Stimulated activated effector memory CD8-positive, alpha-beta T cell treated with anti-CD3 and anti-CD28 coated beads, Interleukin-12 subunit alpha, Interleukin-12 subunit beta, amount 100 ng/mL, for 72 hours (primary cell): ENCODE measurements around the gene MOGAT3.

Experiments
- ATAC-seq: fragments of 150-1000 bp; cut with Tn5 transposase; 2 replicates; pipeline ENCODE4 v1.10.0; 2021
- DNase-seq, 2 donors: peaks; one replicate each; pipeline ENCODE4 v3.0.0; 2021 to 2022; ENCODE audit warnings: low spot score in 2 of 2
- H3K27ac Mint-ChIP-seq: one replicate; pipeline ENCODE4 v1.8.0; 2022; ENCODE audit warnings: mild to moderate bottlenecking, mixed read lengths
- H3K36me3 Mint-ChIP-seq: one replicate; pipeline ENCODE4 v1.8.0; 2022; ENCODE audit warnings: mild to moderate bottlenecking, mixed read lengths
- H3K4me1 Mint-ChIP-seq: one replicate; pipeline ENCODE4 v1.8.0; 2022; ENCODE audit warnings: mixed read lengths
- H3K4me3 Mint-ChIP-seq: one replicate; pipeline ENCODE4 v1.8.0; 2022; ENCODE audit warnings: mild to moderate bottlenecking, mixed read lengths
- H3K9me3 Mint-ChIP-seq: one replicate; pipeline ENCODE4 v1.8.0; 2022; ENCODE audit warnings: mixed read lengths

The MOGAT3 gene

GRCh38 chr7:101237206-101238067 is 36.6 kb upstream of the MOGAT3 start, which contains the start of gene CLDN15:
TSS of gene CLDN15 (minus strand) at chr7:101237802. CDS start at chr7:101237581, 221 bp downstream.
- ATAC-seq (no peak), DNase-seq (no peak)
- H3K9me3 Mint-ChIP-seq, result no peaks in the 10 kb centered on the region
- H3K4me1 Mint-ChIP-seq, result peaks cover 12% of the 10 kb centered on the region
- H3K27ac Mint-ChIP-seq, result peak within 1 kb of the TSS; percentile 52
- peaks cover 41% of the 10 kb centered on the region for H3K36me3 Mint-ChIP-seq
- H3K4me3 Mint-ChIP-seq, result no peak within 1 kb of the TSS

GRCh38 chr7:101236292-101236835 is 35.5 kb upstream of the MOGAT3 start:
- Mint-ChIP-seq H3K36me3 (peaks cover 39% of the 10 kb centered on the region), H3K4me3 (no peak overlapping the region), H3K4me1 (peaks cover 12% of the 10 kb centered on the region), H3K27ac (no peak overlapping the region), H3K9me3 (no peaks in the 10 kb centered on the region)
- DNase-seq, result no peak
- no peak for ATAC-seq

- no peak for ATAC-seq
- Mint-ChIP-seq H3K36me3 (peaks cover 35% of the 10 kb centered on the region), H3K4me3 (no peak overlapping the region), H3K4me1 (peaks cover 13% of the 10 kb centered on the region), H3K9me3 (no peaks in the 10 kb centered on the region), H3K27ac (no peak overlapping the region)
- no peak for DNase-seq
Observed at GRCh38 chr7:101235522-101235921, 34.7 kb upstream of the MOGAT3 start.

GRCh38 chr7:101235050-101235449 is 34.2 kb upstream of the MOGAT3 start:
- H3K4me1 Mint-ChIP-seq, result peaks cover 14% of the 10 kb centered on the region
- no peak overlapping the region for H3K4me3 Mint-ChIP-seq
- ATAC-seq, result no peak
- no peaks in the 10 kb centered on the region for H3K9me3 Mint-ChIP-seq
- H3K36me3 Mint-ChIP-seq, result peaks cover 34% of the 10 kb centered on the region
- peak overlapping the region; percentile 50 for H3K27ac Mint-ChIP-seq
- DNase-seq, result no peak

- no peak for DNase-seq
- H3K9me3 Mint-ChIP-seq, result no peaks in the 10 kb centered on the region
- peak overlapping the region; percentile 50 for H3K27ac Mint-ChIP-seq
- H3K36me3 Mint-ChIP-seq, result peaks cover 29% of the 10 kb centered on the region
- ATAC-seq, result no peak
- no peak overlapping the region for H3K4me3 Mint-ChIP-seq
- peaks cover 14% of the 10 kb centered on the region for H3K4me1 Mint-ChIP-seq
Observed at GRCh38 chr7:101234636-101235035, 33.8 kb upstream of the MOGAT3 start.

DNA sequence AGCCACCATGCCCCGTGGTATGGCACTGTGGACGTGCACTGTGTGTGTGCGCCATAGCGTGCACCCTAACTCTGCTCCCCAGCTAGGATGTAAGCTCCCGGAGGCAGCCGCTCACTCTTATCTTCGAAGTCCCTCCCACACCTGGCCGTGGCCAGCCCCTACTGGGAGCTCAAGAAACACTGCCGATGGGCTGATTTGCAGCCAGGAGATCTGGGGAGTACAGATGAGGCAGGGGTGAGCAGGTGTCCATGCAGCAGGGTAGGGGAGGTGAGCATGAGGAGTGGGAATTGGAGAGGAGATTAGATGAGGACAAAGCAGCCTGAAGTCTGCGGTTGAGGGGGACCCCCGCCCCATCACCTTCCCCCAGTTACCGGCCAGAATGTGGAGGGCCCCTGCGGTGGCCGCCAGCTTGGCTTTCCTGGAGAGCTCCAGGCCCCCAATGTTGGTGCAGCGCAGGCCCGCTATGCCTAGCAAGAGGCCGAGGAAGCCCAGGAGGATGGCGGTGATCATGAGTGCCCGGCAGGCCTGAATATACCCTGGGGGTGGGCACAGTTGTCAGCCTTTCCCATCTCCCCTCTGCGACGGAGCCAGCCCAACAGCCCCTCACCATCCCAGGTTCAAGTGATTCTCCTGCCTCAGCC is 33.2 kb upstream of the MOGAT3 start:
- Mint-ChIP-seq H3K4me1 (peaks cover 14% of the 10 kb centered on the region), H3K4me3 (no peak overlapping the region), H3K36me3 (peaks cover 25% of the 10 kb centered on the region), H3K9me3 (no peaks in the 10 kb centered on the region), H3K27ac (peak overlapping the region; percentile 50)
- no peak for ATAC-seq
- no peak for DNase-seq

DNA sequence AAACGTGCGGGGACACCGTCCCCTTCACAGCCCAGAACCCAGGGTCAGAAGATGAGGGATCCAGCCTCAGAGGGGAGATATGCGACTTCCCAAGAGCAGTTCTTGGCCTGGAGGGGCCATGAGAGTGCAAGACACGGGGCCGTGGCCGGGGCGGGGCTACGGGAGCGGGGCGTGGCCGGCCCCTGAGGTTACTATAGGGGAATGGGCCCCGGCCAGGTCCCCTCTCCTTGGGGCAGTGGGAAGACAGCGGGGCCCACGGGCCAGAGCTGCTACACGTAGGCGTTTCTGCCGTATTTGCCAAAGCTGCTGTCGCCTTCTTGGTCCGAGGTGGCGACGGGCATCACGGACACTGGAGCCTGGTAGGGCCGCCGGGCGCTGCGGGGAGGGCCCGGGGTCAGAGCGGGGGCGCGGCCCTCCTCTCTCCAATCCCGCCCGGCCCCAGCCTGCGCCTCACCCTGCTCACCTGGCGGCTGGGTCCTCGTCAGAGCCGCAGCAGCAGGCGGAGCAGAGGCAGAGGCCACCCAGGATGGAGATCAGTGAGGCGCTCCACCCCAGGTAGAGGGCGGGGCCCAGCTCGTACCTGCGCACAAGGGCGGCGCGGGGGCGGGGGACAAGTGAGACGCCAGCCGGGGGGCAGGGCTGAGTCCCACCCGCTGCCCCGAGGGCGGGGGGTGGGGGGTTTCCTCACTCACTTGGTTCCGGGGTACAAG is 31.5 kb upstream of the MOGAT3 start:
- DNase-seq (no peak), ATAC-seq (peak; percentile 27)
- peaks cover 7% of the 10 kb centered on the region for H3K4me1 Mint-ChIP-seq
- peaks cover 30% of the 10 kb centered on the region for H3K36me3 Mint-ChIP-seq
- no peaks in the 10 kb centered on the region for H3K9me3 Mint-ChIP-seq
- no peak overlapping the region for H3K4me3 Mint-ChIP-seq
- no peak overlapping the region for H3K27ac Mint-ChIP-seq

GRCh38 chr7:101231644-101232043 is 30.8 kb upstream of the MOGAT3 start:
- H3K27ac Mint-ChIP-seq, result no peak overlapping the region
- H3K4me1 Mint-ChIP-seq, result peaks cover 7% of the 10 kb centered on the region
- H3K9me3 Mint-ChIP-seq, result no peaks in the 10 kb centered on the region
- no peak overlapping the region for H3K4me3 Mint-ChIP-seq
- peaks cover 37% of the 10 kb centered on the region for H3K36me3 Mint-ChIP-seq
- no peak for ATAC-seq
- no peak for DNase-seq

DNA sequence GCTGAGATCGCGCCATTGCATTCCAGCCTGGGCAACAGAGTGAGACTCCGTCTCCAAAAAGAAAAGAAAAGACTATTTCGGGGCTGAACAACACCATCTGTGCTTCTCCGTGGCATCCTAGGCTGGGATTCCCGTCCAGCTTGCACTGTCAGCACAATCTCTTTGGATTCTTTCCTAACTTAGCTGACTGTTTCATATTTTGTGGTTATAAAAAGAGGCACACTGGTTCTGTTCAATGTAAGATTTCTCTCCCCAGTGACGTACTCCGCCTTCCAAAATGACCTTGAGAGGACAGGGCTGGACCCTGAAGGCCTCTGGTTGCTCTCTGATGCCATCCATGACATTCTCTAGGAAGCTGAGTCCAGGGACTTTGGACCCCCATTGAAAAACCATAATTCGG is 25.9 kb upstream of the MOGAT3 start:
- Mint-ChIP-seq H3K4me1 (peaks cover 14% of the 10 kb centered on the region), H3K4me3 (no peak overlapping the region), H3K9me3 (no peaks in the 10 kb centered on the region), H3K36me3 (peaks cover 83% of the 10 kb centered on the region), H3K27ac (no peak overlapping the region)
- DNase-seq, result no peak
- ATAC-seq, result no peak

GRCh38 chr7:101225650-101226049 is 24.8 kb upstream of the MOGAT3 start:
- no peak overlapping the region for H3K27ac Mint-ChIP-seq
- no peak for DNase-seq
- H3K4me3 Mint-ChIP-seq, result no peak overlapping the region
- H3K36me3 Mint-ChIP-seq, result peaks cover 90% of the 10 kb centered on the region
- H3K4me1 Mint-ChIP-seq, result peaks cover 22% of the 10 kb centered on the region
- ATAC-seq, result no peak
- H3K9me3 Mint-ChIP-seq, result no peaks in the 10 kb centered on the region

DNA sequence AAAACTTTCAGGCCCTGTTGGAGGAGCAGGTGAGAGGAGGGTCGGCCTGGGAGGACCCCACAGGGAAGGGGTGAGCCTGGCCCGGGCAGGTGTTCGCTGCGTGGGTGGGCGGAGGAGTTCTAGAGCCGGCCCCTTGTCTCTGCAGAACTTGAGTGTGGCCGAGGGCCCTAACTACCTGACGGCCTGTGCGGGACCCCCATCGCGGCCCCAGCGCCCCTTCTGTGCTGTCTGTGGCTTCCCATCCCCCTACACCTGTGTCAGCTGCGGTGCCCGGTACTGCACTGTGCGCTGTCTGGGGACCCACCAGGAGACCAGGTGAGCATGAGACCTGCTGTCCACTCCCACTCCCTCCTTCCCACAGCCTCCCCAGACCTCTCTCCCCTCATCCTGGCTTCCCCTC is 22.7 kb upstream of the MOGAT3 start:
- peaks cover 86% of the 10 kb centered on the region for H3K36me3 Mint-ChIP-seq
- no peaks in the 10 kb centered on the region for H3K9me3 Mint-ChIP-seq
- no peak for DNase-seq
- H3K4me3 Mint-ChIP-seq, result no peak overlapping the region
- peak overlapping the region; percentile 54 for H3K27ac Mint-ChIP-seq
- no peak for ATAC-seq
- H3K4me1 Mint-ChIP-seq, result peaks cover 39% of the 10 kb centered on the region

GRCh38 chr7:101222275-101222830 is 21.5 kb upstream of the MOGAT3 start:
- H3K36me3 Mint-ChIP-seq, result peaks cover 86% of the 10 kb centered on the region
- H3K27ac Mint-ChIP-seq, result peak overlapping the region; percentile 72

GRCh38 chr7:101220295-101220694 is 19.5 kb upstream of the MOGAT3 start:
- Mint-ChIP-seq H3K27ac (no peak overlapping the region), H3K36me3 (peaks cover 82% of the 10 kb centered on the region), H3K4me1 (peaks cover 60% of the 10 kb centered on the region), H3K9me3 (no peaks in the 10 kb centered on the region), H3K4me3 (no peak overlapping the region)
- ATAC-seq, result no peak
- no peak for DNase-seq

More at GRCh38 chr7:101222275-101222830, 21.5 kb upstream of the MOGAT3 start:
- ATAC-seq (no peak), DNase-seq (no peak)
- Mint-ChIP-seq H3K9me3 (no peaks in the 10 kb centered on the region), H3K4me3 (no peak overlapping the region), H3K4me1 (peaks cover 45% of the 10 kb centered on the region)

DNA sequence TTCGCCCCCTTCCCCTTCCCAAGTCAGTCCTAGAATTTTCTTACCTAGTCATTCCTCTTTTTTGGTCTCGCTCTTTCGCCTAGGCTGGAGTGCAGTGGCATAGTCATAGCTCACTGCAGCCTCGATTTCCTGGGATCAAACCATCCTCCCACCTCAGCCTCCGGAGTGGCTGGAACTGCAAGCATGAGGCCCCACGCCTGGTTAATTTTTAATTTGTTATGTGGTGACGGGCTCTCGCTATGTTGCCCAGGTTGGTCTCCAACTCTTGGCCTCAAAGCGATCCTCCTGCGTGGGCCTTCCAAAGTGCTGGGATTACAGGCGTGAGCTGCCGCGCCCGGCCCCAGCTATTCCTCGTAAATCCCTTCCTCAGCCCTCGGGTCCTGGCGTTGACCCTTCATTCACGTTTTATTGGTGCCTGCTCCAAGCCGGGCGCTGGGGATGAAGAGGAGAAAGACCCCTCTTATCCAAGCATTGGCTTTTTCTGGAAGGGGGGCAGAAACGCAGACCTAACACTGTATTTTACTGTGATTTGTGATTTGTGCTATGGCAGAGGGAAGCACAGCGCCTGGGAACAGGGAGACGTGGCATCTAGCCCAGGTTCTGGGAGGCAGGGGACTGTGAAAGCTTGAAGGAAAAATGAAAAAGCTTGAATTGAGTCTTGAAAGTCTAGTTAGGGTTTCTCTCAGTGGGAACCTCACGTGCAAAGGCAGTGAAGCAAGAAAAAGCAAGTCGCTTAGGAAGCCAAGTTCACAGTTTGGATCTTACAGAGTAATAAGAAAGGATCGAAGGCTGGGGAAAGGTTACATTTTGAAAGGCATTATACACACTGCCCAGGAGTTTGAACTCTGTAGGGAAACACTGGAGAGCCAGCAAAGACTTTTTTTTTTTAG is 17.6 kb upstream of the MOGAT3 start:
- peaks cover 60% of the 10 kb centered on the region for H3K4me1 Mint-ChIP-seq
- peak overlapping the region; percentile 98 for H3K4me3 Mint-ChIP-seq
- peak overlapping the region; percentile 97 for H3K27ac Mint-ChIP-seq
- ATAC-seq (no peak), DNase-seq (no peak)
- H3K9me3 Mint-ChIP-seq, result no peaks in the 10 kb centered on the region
- peaks cover 79% of the 10 kb centered on the region for H3K36me3 Mint-ChIP-seq
